CD4-positive, alpha-beta T cell treated with Interferon alpha-2 for 1 hour (primary cell): ENCODE results near the gene ALDH3A1.

Source experiments
- DNase-seq, 2 donors: peaks; one replicate each; pipeline ENCODE4 v3.0.0-alpha.2; 2020 to 2022

Gene ALDH3A1

DNA sequence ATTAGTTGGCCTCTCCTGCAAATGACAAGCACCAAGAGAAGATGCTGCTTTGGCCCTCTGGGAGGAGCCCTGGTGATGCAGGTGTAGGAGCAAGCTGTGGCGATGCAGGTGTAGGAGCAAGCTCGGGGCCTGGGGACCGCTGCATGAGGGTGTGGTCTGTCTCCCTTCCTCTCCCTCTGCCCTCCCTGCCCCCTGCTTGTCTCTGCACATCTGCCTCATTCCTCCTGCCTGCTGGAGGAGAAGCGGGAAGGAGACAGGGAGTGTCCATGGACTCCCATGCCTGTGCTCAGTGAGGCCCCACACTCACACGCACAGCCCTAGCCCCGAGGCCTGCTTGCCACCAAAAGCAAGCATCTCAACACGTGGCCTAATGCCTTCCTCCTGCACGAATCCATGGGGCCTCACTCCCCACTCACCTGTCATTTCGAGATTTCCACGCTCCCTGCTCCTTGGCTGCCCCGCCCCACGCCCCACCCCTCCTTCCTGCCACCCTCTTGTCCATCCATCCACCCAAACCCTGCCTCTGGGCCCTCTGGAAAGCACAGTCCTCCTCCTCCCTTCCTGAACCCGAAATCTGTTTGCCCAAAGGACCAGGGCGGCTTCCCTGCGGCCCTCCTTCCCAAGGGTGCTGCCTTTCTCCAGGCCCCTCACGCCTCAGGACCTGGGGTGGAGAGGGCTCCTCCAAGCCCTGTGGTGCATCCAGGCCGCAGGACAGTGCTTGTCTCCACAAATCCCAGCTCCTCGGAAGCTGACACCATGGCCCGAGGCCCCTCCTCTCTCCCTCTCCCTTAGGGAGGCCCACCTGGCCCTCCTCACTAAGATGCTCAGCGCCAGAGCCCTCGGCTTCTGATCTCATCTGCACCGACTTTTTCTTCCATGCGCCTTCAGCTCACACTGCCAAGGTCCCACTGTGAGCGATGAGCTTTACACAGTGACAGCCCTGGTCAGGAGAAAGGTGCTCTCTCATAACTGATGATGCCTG is 11.8 kb upstream of the ALDH3A1 start:
- DNase-seq, result no peak

GRCh38 chr17:19757536-19758180 is 9.6 kb upstream of the ALDH3A1 start:
- no peak for DNase-seq

DNA sequence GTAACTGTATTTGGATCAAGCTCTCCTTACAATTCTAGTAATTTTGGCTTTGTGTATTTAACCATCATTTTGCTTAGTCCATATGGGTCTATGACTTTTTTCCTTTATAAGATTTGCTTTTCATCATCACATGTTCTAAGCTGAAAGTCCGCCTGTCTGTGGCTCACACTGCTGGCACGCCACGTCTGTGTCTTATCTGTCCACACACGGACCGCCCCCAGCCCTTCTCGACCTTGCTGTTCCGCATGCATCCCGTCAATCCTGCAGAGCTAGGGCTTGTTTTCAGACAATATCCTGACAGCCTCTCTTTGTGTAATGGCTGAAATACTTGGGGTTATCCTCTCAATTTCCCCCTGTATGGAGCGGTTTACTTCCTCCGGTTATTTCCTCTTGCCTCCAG is 8.4 kb upstream of the ALDH3A1 start:
- no peak for DNase-seq

GRCh38 chr17:19755821-19756510 is 7.9 kb upstream of the ALDH3A1 start:
- DNase-seq, result no peak

- DNase-seq, result no peak
Observed at GRCh38 chr17:19755392-19755791, 7.3 kb upstream of the ALDH3A1 start.

- no peak for DNase-seq
Observed at GRCh38 chr17:19753661-19754463, 5.8 kb upstream of the ALDH3A1 start.

GRCh38 chr17:19753051-19753509 is 5.0 kb upstream of the ALDH3A1 start:
- DNase-seq, result peak in 1 of 2 donors; percentile 54

DNA sequence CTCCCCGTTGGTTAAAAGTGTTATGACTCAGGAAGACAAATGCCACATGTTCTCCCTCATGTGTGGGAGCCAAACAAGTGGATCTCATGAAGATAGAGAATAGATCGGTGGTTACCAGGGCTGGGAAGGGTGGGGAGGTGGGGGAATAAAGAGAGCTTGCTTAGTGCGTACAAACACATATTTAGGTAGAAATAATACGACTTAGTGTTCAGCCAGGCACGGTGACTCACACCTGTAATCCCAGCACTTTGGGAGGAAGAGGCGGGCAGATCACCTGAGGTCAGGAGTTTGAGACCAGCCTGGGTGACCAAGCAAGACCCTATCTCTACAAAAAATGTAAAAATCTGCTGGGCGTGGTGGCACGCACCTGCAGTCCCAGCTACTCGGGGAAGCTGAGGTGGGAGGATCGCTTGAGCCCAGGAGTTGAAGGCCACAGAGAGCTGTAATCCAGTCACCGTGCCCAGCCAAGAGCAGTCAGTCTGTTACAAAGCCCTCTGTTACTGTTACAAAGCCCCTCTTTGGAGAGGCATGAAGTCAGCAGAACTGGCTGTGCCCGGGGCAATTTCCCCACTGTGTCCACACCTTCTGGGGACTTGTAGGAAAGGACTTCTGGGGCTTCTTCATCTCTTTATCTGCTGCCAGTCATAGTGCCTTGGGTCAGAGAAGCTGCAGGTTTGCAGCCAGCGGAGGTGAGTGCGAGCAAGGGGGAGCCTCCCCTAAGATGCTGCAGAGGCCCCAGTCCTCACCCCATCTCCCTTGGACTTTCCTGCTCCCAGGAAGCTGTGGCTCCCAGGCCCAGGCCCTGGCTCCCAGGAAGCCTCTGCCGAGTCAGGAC is 4.3 kb upstream of the ALDH3A1 start:
- DNase-seq, result no peak

DNA sequence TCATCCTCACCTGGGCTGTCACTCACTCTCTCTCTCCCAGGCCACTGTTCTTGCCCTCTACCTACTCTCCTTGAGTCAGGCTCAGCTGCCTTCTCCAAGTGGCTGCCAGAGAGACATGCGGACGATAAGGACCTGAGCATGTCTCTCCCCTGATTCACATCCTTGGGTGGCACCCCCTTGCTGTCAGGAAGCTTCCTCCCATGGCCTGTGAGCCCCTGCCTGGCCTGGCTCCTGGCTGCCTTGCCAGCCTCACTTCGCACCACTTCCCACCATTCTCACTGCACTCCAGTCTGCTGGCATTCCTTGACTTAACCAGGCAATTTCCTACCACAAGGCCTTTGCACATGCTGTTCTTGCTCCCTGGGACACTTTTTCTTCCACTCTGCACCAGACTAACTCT is 2.7 kb upstream of the ALDH3A1 start:
- DNase-seq, result no peak

DNA sequence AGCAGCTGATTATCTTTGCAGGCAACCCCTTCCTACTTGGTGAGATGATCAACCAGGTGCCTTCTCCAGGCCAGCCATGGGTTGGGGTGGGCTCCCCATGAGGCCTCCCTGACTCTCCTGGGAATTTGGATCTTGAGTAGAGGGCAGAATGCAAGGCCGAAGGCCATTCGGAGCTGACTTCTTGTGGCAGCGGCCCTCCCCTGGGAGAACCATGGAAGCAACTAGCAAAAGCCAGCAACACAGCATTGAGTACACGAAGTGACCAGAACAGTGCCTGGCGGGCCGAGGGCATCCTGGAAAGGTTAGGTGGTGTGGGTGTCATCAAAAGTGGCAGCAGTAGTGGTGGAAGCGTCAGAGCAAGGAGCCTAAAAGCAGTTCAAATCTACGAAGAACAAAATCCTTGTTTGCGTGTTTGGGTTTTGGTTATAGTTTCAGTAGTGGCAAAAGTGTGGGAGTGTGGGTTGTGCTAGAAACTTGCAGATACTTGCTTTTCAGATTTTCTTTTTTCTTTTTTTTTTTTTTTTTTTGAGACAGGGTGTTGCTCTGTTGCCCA is 2.0 kb upstream of the ALDH3A1 start:
- no peak for DNase-seq

GRCh38 chr17:19748807-19749193 is 702 bp upstream of the ALDH3A1 start:
- DNase-seq, result no peak

DNA sequence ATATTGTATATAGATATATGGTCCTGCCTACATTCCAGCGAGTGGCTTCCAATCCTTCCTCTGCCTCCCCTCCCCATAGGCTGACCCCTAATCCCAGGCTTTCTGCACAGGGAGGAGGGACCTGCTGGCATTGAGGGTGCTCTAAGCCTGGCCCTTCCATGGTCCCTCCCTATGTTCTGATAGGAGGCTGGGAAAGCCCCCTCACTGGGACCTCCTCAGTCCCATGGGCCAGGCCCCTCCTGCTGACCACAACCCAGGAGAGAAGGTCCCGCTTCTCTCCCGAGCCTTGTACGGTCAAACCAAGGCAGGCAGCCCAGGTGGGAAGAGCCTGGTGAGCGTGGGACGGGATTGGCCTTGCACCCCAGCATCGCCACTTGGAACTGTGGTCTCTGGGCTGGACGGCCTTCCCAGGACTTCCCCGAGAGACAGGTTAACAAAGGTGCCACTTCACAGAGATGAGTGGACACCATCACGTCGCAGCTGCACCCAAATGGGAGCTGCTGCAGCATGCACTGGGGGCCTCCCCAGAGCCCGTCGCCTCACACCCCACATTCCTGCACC is 859 bp downstream of the ALDH3A1 start:
- DNase-seq, result no peak

DNA sequence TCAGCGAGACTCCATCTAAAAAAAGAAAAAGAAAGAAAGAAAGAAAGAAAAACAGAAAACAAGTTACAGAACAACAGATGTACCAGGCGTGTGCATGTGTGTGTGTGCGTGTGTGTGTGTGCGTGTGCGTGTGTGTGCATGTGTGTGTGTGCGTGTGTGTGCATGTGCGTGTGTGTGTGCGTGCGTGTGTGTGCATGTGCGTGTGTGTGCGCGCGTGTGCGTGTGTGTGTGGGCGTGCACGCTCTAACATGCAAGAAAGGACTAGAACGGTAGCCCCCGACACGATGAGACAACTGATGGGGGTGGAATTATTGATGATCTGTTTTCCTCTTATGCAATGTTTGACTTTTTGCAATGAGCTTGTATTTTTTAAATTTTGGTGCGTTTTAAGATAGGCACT is 1.6 kb downstream of the ALDH3A1 start:
- no peak for DNase-seq

DNA sequence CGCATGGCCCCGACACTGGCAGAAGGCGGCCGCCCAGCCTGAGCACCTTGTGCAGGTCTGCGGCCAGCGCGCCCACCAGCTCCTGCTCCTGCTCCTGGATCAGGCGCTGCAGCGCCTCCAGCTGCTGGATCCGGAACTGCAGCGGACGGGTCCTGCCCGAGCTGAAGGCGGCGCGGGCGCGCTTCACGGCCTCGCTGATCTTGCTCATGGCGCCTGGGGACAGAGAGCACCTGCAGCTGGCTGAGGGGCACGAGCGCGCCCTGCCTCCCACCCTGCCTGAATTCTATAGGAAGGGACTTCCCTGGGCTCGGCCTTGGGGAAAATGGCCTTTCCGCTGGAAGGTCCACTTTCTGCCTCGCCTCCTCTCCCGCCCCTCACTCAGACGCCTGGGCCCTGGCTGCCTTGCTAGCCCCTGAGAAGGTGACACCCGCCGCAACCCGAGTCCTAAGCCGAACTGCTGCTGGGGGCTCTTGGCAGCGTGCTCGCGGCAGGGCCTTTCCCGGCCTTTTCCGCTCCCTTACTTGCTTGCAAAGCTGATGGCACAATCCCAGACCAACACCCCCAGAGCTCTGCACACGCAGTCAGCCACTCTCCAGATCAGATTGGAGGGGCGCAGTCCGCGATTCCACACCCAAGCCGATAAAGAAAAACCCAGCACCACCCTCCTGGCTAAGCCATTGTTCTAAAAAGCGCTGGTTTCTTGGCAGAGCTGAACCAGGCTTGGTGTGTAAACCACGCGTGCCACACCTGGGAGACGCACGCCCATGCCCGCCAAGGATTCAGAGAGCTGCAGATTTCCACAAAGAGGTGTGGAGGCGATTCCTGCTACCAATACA is 3.0 kb downstream of the ALDH3A1 start:
- DNase-seq, result peak; percentile 80 to 85

DNA sequence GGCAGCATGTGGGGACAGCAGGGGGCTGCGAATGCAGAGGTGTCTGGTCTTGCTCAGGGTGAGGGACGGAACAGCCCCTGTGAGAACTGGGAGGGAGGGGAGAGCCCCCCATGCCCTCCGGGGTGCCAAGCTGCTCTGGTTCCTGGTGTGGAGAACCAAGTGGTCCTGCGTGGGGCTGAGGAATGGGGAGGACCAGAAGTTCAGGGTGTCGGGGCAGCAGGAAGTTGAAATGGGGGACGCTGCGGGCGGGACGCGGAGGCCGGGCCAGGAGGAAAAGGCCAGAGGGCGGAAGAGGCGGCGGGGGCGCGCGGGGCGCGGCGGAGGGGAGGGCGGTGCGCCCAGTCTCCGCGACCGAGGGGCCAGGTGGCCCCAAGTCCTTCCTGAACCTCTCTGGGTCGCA is 3.6 kb downstream of the ALDH3A1 start:
- DNase-seq, result peak in 1 of 2 donors; percentile 7

- DNase-seq, result no peak
Observed at GRCh38 chr17:19743101-19744100, 4.7 kb downstream of the ALDH3A1 start.

DNA sequence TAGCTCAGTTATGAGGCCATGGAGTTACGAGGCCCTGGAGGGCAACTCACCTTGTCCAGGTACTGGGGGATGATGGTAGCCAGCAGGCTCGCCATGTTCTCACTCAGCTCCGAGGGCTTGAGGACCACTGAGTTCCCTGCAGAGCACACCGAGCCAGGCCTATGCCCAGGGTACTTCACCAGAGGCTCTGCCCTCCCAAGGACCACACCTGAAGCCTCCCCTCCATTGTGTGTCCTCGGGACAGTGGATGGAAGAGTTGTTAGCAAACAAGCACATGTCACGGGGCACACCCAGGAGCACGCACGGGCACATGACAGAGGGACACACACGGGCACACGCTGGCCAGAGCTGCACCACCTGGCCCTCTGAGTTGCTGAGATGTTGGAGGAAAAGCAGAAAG is 5.6 kb downstream of the ALDH3A1 start:
- DNase-seq, result no peak

GRCh38 chr17:19741832-19742457 is 6.2 kb downstream of the ALDH3A1 start:
- DNase-seq, result no peak
